OCI-LY1 (cell line): ENCODE data around the gene MYD88.

Source experiments
- EZH2 ChIP-seq: fragments of 200-600 bp; sonication (generic), shearing (Covaris generic); IDR thresholded peaks from 2 replicates; pipeline ENCODE4 v1.8.0; 2017; ENCODE audit warnings: borderline replicate concordance, mixed run types, mild to moderate bottlenecking, antibody characterized with exemption, low read length, moderate library complexity, mixed read lengths
- TF ChIP-seq, protein P1 (sequence below): fragments of 200-600 bp; sonication (generic), shearing (Covaris generic); IDR thresholded peaks from 2 replicates; pipeline ENCODE4 v1.5.1; 2017; ENCODE audit warnings: mild to moderate bottlenecking, antibody characterized with exemption, low read length, moderate library complexity, mixed read lengths

GRCh38 chr3:38111696-38112377 is 26.6 kb upstream of the MYD88 start:
- TF ChIP-seq, protein P1, sequence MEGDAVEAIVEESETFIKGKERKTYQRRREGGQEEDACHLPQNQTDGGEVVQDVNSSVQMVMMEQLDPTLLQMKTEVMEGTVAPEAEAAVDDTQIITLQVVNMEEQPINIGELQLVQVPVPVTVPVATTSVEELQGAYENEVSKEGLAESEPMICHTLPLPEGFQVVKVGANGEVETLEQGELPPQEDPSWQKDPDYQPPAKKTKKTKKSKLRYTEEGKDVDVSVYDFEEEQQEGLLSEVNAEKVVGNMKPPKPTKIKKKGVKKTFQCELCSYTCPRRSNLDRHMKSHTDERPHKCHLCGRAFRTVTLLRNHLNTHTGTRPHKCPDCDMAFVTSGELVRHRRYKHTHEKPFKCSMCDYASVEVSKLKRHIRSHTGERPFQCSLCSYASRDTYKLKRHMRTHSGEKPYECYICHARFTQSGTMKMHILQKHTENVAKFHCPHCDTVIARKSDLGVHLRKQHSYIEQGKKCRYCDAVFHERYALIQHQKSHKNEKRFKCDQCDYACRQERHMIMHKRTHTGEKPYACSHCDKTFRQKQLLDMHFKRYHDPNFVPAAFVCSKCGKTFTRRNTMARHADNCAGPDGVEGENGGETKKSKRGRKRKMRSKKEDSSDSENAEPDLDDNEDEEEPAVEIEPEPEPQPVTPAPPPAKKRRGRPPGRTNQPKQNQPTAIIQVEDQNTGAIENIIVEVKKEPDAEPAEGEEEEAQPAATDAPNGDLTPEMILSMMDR = no peak
- TF ChIP-seq EZH2 = no peak
